CD8-positive, alpha-beta memory T cell (primary cell): ENCODE results near the gene ME3. TPM values are rescaled to one million over a fixed set of nuclear protein-coding genes. Genes with fewer than 3 reads are reported as not detected.

Source experiments
- CTCF ChIA-PET: fragments of 350-600 bp; sonication (Branson Sonifier 250); formaldehyde crosslinking; loops from one replicate; lab custom pipeline; 2021; ENCODE audit warnings: antibody characterized with exemption; lab: Charles Lee
- POLR2A ChIA-PET: fragments of 350-600 bp; sonication (Branson Sonifier 250); formaldehyde crosslinking; loops from one replicate; lab custom pipeline; 2021; ENCODE audit warnings: antibody characterized with exemption; lab: Charles Lee
- DNase-seq, 5 donors: peaks; one replicate each; pipeline versions ENCODE4 v3.0.0 to v3.0.0-alpha.2; 2020 to 2022; ENCODE audit warnings: mixed read lengths in 1 of 5
- H3K27ac ChIP-seq: one replicate; pipeline ENCODE4 v1.7.0; 2013; ENCODE audit warnings: low read depth, mild to moderate bottlenecking, low read length, moderate library complexity
- H3K27me3 ChIP-seq: 2 replicates; pipeline ENCODE4 v1.7.0; 2013; ENCODE audit warnings: low read length, mild to moderate bottlenecking; ENCODE audit not compliant: insufficient read depth, poor library complexity, severe bottlenecking
- H3K36me3 ChIP-seq: 2 replicates; pipeline ENCODE4 v1.7.0; 2013; ENCODE audit warnings: mild to moderate bottlenecking, low read length, moderate library complexity; ENCODE audit not compliant: insufficient read depth
- H3K4me1 ChIP-seq: 2 replicates; pipeline ENCODE4 v1.7.0; 2013; ENCODE audit warnings: mild to moderate bottlenecking, low read length, moderate library complexity; ENCODE audit not compliant: insufficient read depth
- H3K4me3 ChIP-seq: 2 replicates; pipeline ENCODE4 v1.7.0; 2013; ENCODE audit warnings: mild to moderate bottlenecking, low read length
- H3K9me3 ChIP-seq: 2 replicates; pipeline ENCODE4 v1.7.0; 2013; ENCODE audit warnings: mild to moderate bottlenecking, low read length
- H3K27ac Mint-ChIP-seq, 8 donors: one replicate each; pipeline ENCODE4 v1.8.0; 2020 to 2021; ENCODE audit warnings: mixed read lengths in 8 of 8, mild to moderate bottlenecking in 6 of 8, inconsistent platforms in 3 of 8, moderate library complexity in 3 of 8
- H3K27me3 Mint-ChIP-seq, 2 donors: one replicate each; pipeline ENCODE4 v1.8.0; 2020 to 2021; ENCODE audit warnings: mixed read lengths in 2 of 2, mild to moderate bottlenecking in 1 of 2, moderate library complexity in 1 of 2
- H3K36me3 Mint-ChIP-seq, 3 donors: one replicate each; pipeline ENCODE4 v1.8.0; 2020 to 2021; ENCODE audit warnings: mixed read lengths in 3 of 3, inconsistent platforms in 1 of 3, mild to moderate bottlenecking in 1 of 3
- H3K4me1 Mint-ChIP-seq, 3 donors: one replicate each; pipeline ENCODE4 v1.8.0; 2020 to 2021; ENCODE audit warnings: mixed read lengths in 3 of 3, inconsistent platforms in 1 of 3, mild to moderate bottlenecking in 1 of 3
- H3K4me3 Mint-ChIP-seq, 7 donors: one replicate each; pipeline ENCODE4 v1.8.0; 2020 to 2021; ENCODE audit warnings: mixed read lengths in 7 of 7, mild to moderate bottlenecking in 6 of 7, moderate library complexity in 4 of 7, inconsistent platforms in 2 of 7
- H3K9me3 Mint-ChIP-seq, 5 donors: one replicate each; pipeline ENCODE4 v1.8.0; 2020 to 2022; ENCODE audit warnings: mixed read lengths in 5 of 5, mild to moderate bottlenecking in 3 of 5, moderate library complexity in 2 of 5, inconsistent platforms in 1 of 5
- polyA plus RNA-seq: library from polyadenylated mRNA; unstranded; fragments of 300-500 nt; fragmentation: Illumina TruSeq; gene quantifications from one replicate; pipeline ENCODE4 v1.2.3, GENCODE V29; 2021
- total RNA-seq, 2 experiments: library from RNA; stranded (reverse); gene quantifications; one replicate each; pipeline ENCODE4 v1.2.3, GENCODE V29; 2021

Gene ME3
- total and polyA plus RNA-seq, 3 experiments from 2014 or later = 1.0 to 1.3 TPM; not detected in 1

DNA sequence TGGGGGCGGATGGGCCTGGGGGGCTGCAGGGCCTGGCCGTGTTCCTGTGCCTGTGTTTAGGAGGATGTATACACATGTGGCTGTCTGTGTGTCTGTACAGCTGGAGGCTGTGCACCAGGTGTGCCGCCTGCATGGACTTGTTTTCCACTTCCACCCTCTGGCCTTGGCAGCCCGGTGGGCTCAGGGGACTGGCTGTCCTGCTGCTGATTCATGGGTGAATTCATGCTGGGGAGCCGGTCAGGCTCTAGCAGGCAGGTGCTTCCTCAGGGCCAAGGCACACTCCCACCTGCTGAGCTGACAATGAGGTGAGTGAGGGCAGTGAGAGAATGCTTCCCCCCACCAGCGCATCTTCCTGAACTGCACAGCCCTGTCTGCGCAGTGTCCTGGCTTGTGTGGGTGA lies 209.3 kb downstream of the ME3 start:
- Histone ChIP-seq H3K27me3 (no peaks in the 10 kb centered on the region), H3K36me3 (no peaks in the 10 kb centered on the region), H3K9me3 (no peaks in the 10 kb centered on the region), H3K27ac (no peak overlapping the region), H3K4me3 (no peak overlapping the region), H3K4me1 (no peaks in the 10 kb centered on the region)
- Mint-ChIP-seq H3K27me3 (no peaks in the 10 kb centered on the region), H3K36me3 (peaks cover 0 to 3% (median 0%) of the 10 kb centered on the region in 3 donors), H3K27ac (no peak overlapping the region), H3K4me1 (no peaks in the 10 kb centered on the region), H3K4me3 (no peak overlapping the region), H3K9me3 (no peaks in the 10 kb centered on the region)
- CTCF ChIA-PET = no interaction called here
- DNase-seq = no peak
- POLR2A ChIA-PET = no interaction called here

DNA sequence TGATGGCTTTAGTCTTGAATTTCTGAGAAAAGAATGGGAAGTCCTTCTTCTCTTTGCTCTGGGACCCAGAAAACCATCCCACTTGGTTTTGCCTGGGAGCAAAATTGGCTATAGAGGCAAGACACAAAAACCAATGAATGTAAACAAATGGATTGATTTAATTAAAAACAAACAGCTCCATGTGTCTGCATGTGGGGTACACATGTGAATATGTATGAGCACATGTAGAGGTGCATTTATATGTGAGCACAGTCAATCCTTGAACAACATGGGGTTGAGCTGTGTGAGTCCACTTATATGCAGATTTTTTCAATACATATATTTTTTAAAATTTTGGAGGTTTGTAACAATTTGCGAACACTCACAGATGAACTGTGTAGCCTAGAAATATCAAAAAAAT lies 210.5 kb downstream of the ME3 start:
- no peaks in the 10 kb centered on the region for H3K4me1 ChIP-seq
- H3K36me3 ChIP-seq = no peaks in the 10 kb centered on the region
- ChIA-PET CTCF (interaction anchor here (0.9 kb wide), 1 partner anchor 13 kb away, joined by 3 read pairs; no protein-coding TSS in a partner anchor), POLR2A (no interaction called here)
- DNase-seq = no peak
- H3K27me3 ChIP-seq = no peaks in the 10 kb centered on the region
- no peak overlapping the region for H3K4me3 ChIP-seq
- H3K9me3 Mint-ChIP-seq = no peaks in the 10 kb centered on the region
- no peaks in the 10 kb centered on the region for H3K9me3 ChIP-seq
- H3K27me3 Mint-ChIP-seq = no peaks in the 10 kb centered on the region
- no peak overlapping the region for H3K27ac ChIP-seq
- H3K4me1 Mint-ChIP-seq = no peaks in the 10 kb centered on the region
- H3K4me3 Mint-ChIP-seq = no peak overlapping the region
- H3K36me3 Mint-ChIP-seq = peaks cover 0 to 3% (median 0%) of the 10 kb centered on the region in 3 donors
- peak overlapping the region in 1 of 8 donors; percentile 48 for H3K27ac Mint-ChIP-seq

DNA sequence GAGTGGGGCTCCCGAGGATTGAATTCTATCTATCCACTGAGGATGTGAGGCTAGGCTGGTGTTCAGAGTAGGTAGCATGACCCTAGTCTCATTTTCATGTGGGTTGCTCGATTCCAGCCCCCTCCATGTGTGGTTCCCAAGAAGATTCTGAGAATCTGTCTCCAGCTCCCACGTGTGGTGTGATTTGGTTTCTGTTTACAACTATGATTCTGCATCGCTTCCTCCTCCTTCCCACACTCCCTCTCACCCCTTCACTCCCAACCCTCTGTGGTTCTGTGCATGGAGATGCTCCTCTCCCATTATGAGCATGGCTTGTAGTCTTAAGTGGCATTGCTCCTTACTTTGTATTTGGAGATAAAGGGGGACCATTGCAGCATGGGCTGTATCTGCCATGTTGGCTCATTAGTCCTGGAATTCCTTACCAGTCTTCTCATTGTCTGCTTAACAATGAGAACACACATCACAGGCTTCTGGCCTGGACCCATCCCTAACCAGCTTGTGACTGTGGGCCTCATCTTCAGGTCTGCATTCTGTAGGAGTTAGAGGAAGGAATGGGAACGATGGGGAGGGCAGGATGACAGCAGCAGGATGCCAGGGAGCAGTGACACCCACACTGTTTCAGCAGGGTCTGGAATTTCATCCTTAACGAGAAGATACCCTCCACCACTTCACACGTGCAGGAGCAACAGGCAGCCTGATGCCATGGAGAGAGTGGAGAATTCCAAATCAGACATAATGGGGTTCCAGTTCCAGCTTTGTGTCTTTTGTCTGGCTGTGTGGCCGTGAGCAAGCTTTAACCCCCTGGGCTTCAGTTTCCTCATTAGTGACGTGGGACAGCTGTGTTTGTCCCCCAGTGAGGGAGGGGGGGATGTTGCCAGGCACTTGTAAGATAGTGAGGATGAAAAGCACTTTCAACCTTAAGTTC lies 211.7 kb downstream of the ME3 start:
- no peaks in the 10 kb centered on the region for H3K9me3 Mint-ChIP-seq
- DNase-seq = no peak
- no peak overlapping the region for H3K4me3 ChIP-seq
- H3K36me3 Mint-ChIP-seq = peaks cover 0 to 3% (median 0%) of the 10 kb centered on the region in 3 donors
- H3K27ac ChIP-seq = no peak overlapping the region
- no peaks in the 10 kb centered on the region for H3K4me1 ChIP-seq
- H3K9me3 ChIP-seq = no peaks in the 10 kb centered on the region
- peaks cover 2 to 6% (median 6%) of the 10 kb centered on the region in 3 donors for H3K4me1 Mint-ChIP-seq
- no peaks in the 10 kb centered on the region for H3K27me3 ChIP-seq
- no peak overlapping the region for H3K4me3 Mint-ChIP-seq
- ChIA-PET CTCF (no interaction called here), POLR2A (no interaction called here)
- no peaks in the 10 kb centered on the region for H3K36me3 ChIP-seq
- no peaks in the 10 kb centered on the region for H3K27me3 Mint-ChIP-seq
- H3K27ac Mint-ChIP-seq = no peak overlapping the region

DNA sequence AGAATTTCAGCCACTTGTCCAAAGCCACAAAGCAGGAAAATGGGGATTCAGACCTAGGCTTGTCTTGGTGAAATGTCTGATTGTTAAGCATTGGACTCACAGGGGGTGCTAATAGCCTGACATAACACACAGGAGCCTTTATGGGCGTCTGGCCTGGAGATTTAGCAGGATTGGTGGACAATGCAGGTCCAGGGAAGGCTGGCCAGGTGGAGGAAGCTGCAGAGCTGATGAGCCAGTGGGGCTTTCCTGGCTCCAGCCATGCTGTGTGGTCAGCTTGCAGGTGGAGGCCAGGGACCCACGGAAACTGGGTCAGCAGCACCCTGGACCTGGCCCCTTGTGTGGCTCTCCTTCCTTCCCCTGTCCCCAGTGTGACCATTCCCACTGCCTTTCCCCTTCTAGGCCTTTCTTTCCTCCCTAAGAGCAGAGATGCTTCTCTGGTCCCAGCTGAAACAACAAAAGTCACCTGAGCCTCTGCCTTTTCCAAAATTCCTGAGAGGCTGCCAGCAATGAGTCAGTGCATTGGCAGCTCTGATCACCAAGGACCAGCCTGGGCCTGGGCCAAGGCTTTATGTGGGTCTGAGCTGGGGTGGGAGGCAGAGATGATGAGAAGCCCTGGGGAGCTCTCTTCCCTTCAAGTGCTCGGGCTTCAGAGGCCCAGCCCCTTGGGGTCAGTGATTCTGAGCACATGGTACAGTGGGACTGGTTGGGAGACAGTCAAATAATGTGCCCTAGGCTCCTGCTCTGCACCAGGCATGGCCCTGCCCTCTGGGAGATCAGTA lies 212.5 kb downstream of the ME3 start:
- H3K4me1 Mint-ChIP-seq = peaks cover 2 to 6% (median 6%) of the 10 kb centered on the region in 3 donors
- POLR2A ChIA-PET = no interaction called here
- no peak overlapping the region for H3K27ac Mint-ChIP-seq
- H3K27me3 Mint-ChIP-seq = no peaks in the 10 kb centered on the region
- H3K9me3 Mint-ChIP-seq = no peaks in the 10 kb centered on the region
- Histone ChIP-seq H3K9me3 (no peaks in the 10 kb centered on the region), H3K27ac (no peak overlapping the region), H3K4me3 (no peak overlapping the region), H3K27me3 (no peaks in the 10 kb centered on the region), H3K4me1 (no peaks in the 10 kb centered on the region), H3K36me3 (no peaks in the 10 kb centered on the region)
- CTCF ChIA-PET = no interaction called here
- peaks cover 0 to 3% (median 0%) of the 10 kb centered on the region in 3 donors for H3K36me3 Mint-ChIP-seq
- no peak overlapping the region for H3K4me3 Mint-ChIP-seq
- DNase-seq = no peak

DNA sequence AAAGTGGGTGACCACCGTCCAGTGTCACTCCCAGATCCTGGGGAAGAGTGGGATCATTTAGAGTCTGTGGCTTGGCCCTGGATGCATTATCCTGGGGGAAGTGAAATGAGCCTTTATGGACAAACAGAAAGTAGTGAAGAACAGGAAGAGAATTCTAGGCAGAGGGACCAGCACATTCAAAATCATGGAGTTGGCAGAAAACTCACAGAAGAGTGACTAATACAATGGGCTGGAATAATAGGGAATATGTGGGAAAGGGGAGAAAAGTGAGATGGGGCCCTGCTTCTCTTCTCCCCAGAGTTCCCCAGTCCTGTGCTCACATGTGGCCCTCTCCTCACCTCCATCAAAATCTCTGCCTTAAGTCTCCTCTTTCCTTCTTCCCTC lies 213.4 kb downstream of the ME3 start:
- ChIA-PET POLR2A (no interaction called here), CTCF (no interaction called here)
- Histone ChIP-seq H3K27ac (no peak overlapping the region), H3K36me3 (no peaks in the 10 kb centered on the region), H3K4me1 (no peaks in the 10 kb centered on the region), H3K4me3 (no peak overlapping the region), H3K27me3 (no peaks in the 10 kb centered on the region), H3K9me3 (no peaks in the 10 kb centered on the region)
- H3K4me1 Mint-ChIP-seq = peaks cover 2 to 6% (median 6%) of the 10 kb centered on the region in 3 donors
- no peaks in the 10 kb centered on the region for H3K9me3 Mint-ChIP-seq
- no peak for DNase-seq
- no peak overlapping the region for H3K4me3 Mint-ChIP-seq
- no peaks in the 10 kb centered on the region for H3K27me3 Mint-ChIP-seq
- peaks cover 0 to 3% (median 0%) of the 10 kb centered on the region in 3 donors for H3K36me3 Mint-ChIP-seq
- no peak overlapping the region for H3K27ac Mint-ChIP-seq

DNA sequence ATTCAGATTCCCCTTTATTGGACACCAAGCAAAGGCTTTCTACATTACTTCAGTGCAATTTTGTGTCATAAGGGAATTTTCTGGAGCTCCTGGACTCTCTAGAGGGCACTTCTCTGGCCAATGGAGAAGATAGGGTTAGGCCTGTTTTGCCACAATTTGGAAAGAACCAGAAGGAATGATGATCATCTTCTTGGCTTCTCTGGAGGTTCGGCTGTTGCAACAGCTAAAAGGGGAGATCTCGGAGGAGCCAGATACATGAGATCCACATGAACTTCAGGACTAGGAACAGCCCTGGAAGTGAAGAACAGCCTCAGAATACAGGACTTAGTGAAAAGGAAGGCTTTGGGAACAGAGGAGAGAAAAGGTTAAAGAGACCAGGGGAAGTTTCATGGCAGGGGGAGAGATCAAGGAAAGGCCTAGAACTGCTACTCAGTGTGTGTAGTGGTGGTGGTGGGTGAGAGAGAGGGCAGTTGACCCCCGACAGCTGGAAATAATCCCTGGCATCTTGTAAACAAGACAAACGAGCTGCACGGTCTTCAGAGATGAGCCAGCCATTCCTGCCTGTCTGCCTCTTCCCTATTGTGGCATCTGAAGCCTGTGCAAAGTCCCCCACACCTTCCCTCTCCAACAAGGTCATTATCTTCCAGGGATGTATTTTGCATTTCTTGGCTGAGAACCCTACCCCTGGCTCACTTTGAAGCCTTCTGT lies 214.0 kb downstream of the ME3 start:
- Mint-ChIP-seq H3K36me3 (peaks cover 0 to 3% (median 0%) of the 10 kb centered on the region in 3 donors), H3K27me3 (no peaks in the 10 kb centered on the region), H3K4me1 (peaks cover 2 to 6% (median 6%) of the 10 kb centered on the region in 3 donors), H3K4me3 (no peak overlapping the region), H3K9me3 (no peaks in the 10 kb centered on the region), H3K27ac (peak overlapping the region in 1 of 8 donors; percentile 58)
- ChIA-PET POLR2A (no interaction called here), CTCF (interaction anchor here (2.3 kb wide), 1 partner anchor 10 kb away, joined by 9 read pairs; no protein-coding TSS in a partner anchor)
- H3K27ac ChIP-seq = no peak overlapping the region
- H3K36me3 ChIP-seq = no peaks in the 10 kb centered on the region
- no peaks in the 10 kb centered on the region for H3K4me1 ChIP-seq
- H3K4me3 ChIP-seq = no peak overlapping the region
- no peaks in the 10 kb centered on the region for H3K9me3 ChIP-seq
- no peak for DNase-seq
- no peaks in the 10 kb centered on the region for H3K27me3 ChIP-seq

DNA sequence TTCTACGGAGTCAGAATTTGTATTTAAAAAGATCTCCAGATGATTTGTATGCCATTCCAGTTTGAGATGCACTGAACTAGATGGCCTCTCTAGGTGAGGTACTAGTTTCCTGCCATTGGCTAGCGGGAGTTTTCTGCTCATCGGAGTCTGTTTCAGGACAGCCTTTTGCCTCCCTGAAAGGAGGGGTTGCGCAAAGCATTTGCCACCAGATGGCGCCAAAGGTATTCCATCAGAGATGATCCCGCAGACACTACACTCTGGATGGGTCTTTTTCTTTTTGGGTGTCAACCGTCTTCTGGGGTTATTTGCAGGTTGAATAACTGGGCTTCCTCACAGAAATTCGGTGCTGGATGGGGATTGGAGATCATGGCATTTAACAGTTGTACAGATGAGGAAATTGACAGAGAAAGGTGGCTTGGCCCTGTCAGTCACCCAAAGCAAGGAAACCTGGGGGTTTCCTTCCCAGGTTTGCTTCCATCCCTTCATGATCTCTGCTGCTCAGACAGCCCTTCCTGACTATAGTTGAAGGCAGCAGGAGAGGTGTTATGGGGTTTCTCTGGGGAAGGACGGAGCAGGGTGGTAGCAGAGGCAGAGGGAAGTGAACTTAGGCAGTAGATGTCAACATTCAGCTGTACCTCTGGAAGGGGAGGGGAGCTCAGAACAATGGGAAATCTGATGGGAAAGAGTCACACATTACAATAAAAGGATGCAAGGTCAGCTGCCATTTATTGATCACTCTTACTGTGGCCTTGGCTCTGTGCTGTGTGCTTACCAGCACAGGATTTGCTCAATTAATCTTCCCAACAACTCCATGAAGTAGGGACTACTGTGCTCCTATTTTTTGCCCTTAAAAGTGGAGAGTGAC lies 216.1 kb downstream of the ME3 start:
- Mint-ChIP-seq H3K27ac (no peak overlapping the region), H3K4me3 (no peak overlapping the region), H3K4me1 (peaks cover 2 to 6% (median 6%) of the 10 kb centered on the region in 3 donors), H3K9me3 (no peaks in the 10 kb centered on the region), H3K36me3 (no peaks in the 10 kb centered on the region), H3K27me3 (no peaks in the 10 kb centered on the region)
- Histone ChIP-seq H3K4me1 (no peaks in the 10 kb centered on the region), H3K36me3 (no peaks in the 10 kb centered on the region), H3K27ac (no peak overlapping the region), H3K27me3 (no peaks in the 10 kb centered on the region), H3K4me3 (no peak overlapping the region), H3K9me3 (no peaks in the 10 kb centered on the region)
- DNase-seq = peak; percentile 33 to 77 (median 52)
- ChIA-PET CTCF (interaction anchor here (1.1 to 2.3 kb wide), 5 partner anchors 8 to 152 kb away, joined by 3 to 9 read pairs (median 4); no protein-coding TSS in a partner anchor), POLR2A (no interaction called here)
